Inferior parietal cortex (tissue), 1 donor: ENCODE measurements around the gene ZNF117.
"Not testable (repeated sequence)": the region's sequence is repeated elsewhere in the genome, so short reads cannot be mapped to it uniquely, and the experiment has no call there.

Experiments
- DNase-seq: peaks from one replicate; pipeline ENCODE4 v3.0.0-alpha.2; 2016; ENCODE audit errors: extremely low spot score

ZNF117 gene

GRCh38 chr7:64990936-64991335 lies at the start of gene ZNF117:
Gene ZNF117, minus strand, starts transcription at chr7:64991036.
- no peak for DNase-seq

- peak; percentile 25 for DNase-seq
Measured at GRCh38 chr7:65038767-65039166, 47.9 kb upstream of the ZNF117 start.

GRCh38 chr7:65037740-65038688 lies 47.2 kb upstream of the ZNF117 start:
- peak; percentile 85 for DNase-seq

GRCh38 chr7:65036526-65036925 lies 45.7 kb upstream of the ZNF117 start:
- not testable (repeated sequence) for DNase-seq

- not testable (repeated sequence) for DNase-seq
Measured at GRCh38 chr7:65035469-65035868, 44.6 kb upstream of the ZNF117 start.

GRCh38 chr7:65034120-65034782 lies 43.4 kb upstream of the ZNF117 start:
- not testable (repeated sequence) for DNase-seq

- not testable (repeated sequence) for DNase-seq
Measured at GRCh38 chr7:65033391-65033790, 42.6 kb upstream of the ZNF117 start.

GRCh38 chr7:65025023-65025422 lies 34.2 kb upstream of the ZNF117 start:
- DNase-seq: not testable (repeated sequence)

GRCh38 chr7:65020978-65021377 lies 30.1 kb upstream of the ZNF117 start:
- not testable (repeated sequence) for DNase-seq

- DNase-seq: not testable (repeated sequence)
Measured at GRCh38 chr7:65009881-65010280, 19.0 kb upstream of the ZNF117 start.

- not testable (repeated sequence) for DNase-seq
Measured at GRCh38 chr7:65009394-65009793, 18.6 kb upstream of the ZNF117 start.

- peak; percentile 22 for DNase-seq
Measured at GRCh38 chr7:65007036-65007435, 16.2 kb upstream of the ZNF117 start.

GRCh38 chr7:65006094-65006992 lies 15.5 kb upstream of the ZNF117 start, which contains the start of gene ERV3-1:
Gene ERV3-1, minus strand, starts transcription at chr7:65006687. Its CDS starts 13,661 bp downstream, at chr7:64993026.
- peak; percentile 98 for DNase-seq

GRCh38 chr7:65004575-65004974 lies 13.7 kb upstream of the ZNF117 start:
- DNase-seq: no peak

GRCh38 chr7:65002972-65003585 lies 12.2 kb upstream of the ZNF117 start:
- DNase-seq: no peak

GRCh38 chr7:65001291-65001814 lies 10.5 kb upstream of the ZNF117 start:
- no peak for DNase-seq

GRCh38 chr7:64999165-65000004 lies 8.5 kb upstream of the ZNF117 start:
- DNase-seq: peak; percentile 45

- DNase-seq: no peak
Measured at GRCh38 chr7:64998865-64999164, 8.0 kb upstream of the ZNF117 start.

- no peak for DNase-seq
Measured at GRCh38 chr7:64997927-64998391, 7.1 kb upstream of the ZNF117 start.
